DND-41 (cell line): ENCODE data around the gene IQCK.

Experiments
- ATAC-seq: fragments of 200-7000 bp; cut with Tn5 transposase; 3 replicates; pipeline ENCODE4 v1.9.1; 2021; ENCODE audit warnings: low read depth; ENCODE audit not compliant: insufficient read depth
- DNase-seq: peaks from one replicate; pipeline ENCODE4 v3.0.0-alpha.2; 2020
- H2AFZ ChIP-seq: 2 replicates; pipeline ENCODE4 v1.6.0; 2012; ENCODE audit warnings: low read depth, low read length
- H3K27ac ChIP-seq: 2 replicates; pipeline ENCODE4 v1.5.1; 2012; ENCODE audit warnings: low read length, inconsistent platforms
- H3K27me3 ChIP-seq: fragments of 200-600 bp; sonication (generic); 2 replicates; pipeline ENCODE4 v1.6.0; 2012; ENCODE audit warnings: low read length, mild to moderate bottlenecking, inconsistent platforms; ENCODE audit not compliant: insufficient read depth, poor library complexity
- H3K36me3 ChIP-seq: 2 replicates; pipeline ENCODE4 v1.5.1; 2012; ENCODE audit warnings: low read length, inconsistent platforms; ENCODE audit not compliant: insufficient read depth
- H3K4me1 ChIP-seq: 2 replicates; pipeline ENCODE4 v1.5.1; 2012; ENCODE audit warnings: mild to moderate bottlenecking, low read length; ENCODE audit not compliant: insufficient read depth
- H3K4me2 ChIP-seq: 2 replicates; pipeline ENCODE4 v1.6.0; 2012; ENCODE audit warnings: mild to moderate bottlenecking, moderate library complexity, low read length, inconsistent platforms; ENCODE audit not compliant: insufficient read depth
- H3K4me3 ChIP-seq, 2 experiments: fragments of 200-600 bp in 1 of 2; shearing (Covaris generic) in 1 of 2; 2 replicates each; pipeline ENCODE4 v1.5.1; 2012 to 2016; ENCODE audit warnings: inconsistent platforms in 2 of 2, low read length in 2 of 2, mild to moderate bottlenecking in 2 of 2, low read depth in 1 of 2, moderate library complexity in 1 of 2
- H3K79me2 ChIP-seq: 2 replicates; pipeline ENCODE4 v1.6.0; 2012; ENCODE audit warnings: low read length, inconsistent platforms; ENCODE audit not compliant: insufficient read depth
- H3K9ac ChIP-seq: 2 replicates; pipeline ENCODE4 v1.6.0; 2012; ENCODE audit warnings: low read depth, mild to moderate bottlenecking, inconsistent platforms, low read length, moderate library complexity
- H3K9me3 ChIP-seq: 2 replicates; pipeline ENCODE4 v1.5.1; 2012; ENCODE audit warnings: low read length, moderate library complexity, mild to moderate bottlenecking, inconsistent platforms; ENCODE audit not compliant: insufficient read depth, severe bottlenecking
- H4K20me1 ChIP-seq: 2 replicates; pipeline ENCODE4 v1.6.0; 2012; ENCODE audit warnings: low read length; ENCODE audit not compliant: insufficient read depth
- CTCF ChIP-seq: IDR thresholded peaks from 2 replicates; pipeline ENCODE4 v1.5.1; 2012; ENCODE audit warnings: borderline replicate concordance, low read length, moderate library complexity, mild to moderate bottlenecking; ENCODE audit not compliant: poor library complexity, severe bottlenecking; ENCODE audit errors: extremely low read depth
- EZH2 ChIP-seq: IDR thresholded peaks from 3 replicates; pipeline ENCODE4 v1.6.1; 2012; ENCODE audit warnings: borderline replicate concordance, low read depth, mild to moderate bottlenecking, moderate library complexity, low read length, inconsistent platforms; ENCODE audit not compliant: severe bottlenecking

The IQCK gene

GRCh38 chr16:19890901-19891300, 172.8 kb downstream of the IQCK start:
- no peaks in the 10 kb centered on the region for H3K27me3 ChIP-seq
- no peak for ATAC-seq
- H3K79me2 ChIP-seq = no peaks in the 10 kb centered on the region
- no peaks in the 10 kb centered on the region for H3K9me3 ChIP-seq
- no peaks in the 10 kb centered on the region for H4K20me1 ChIP-seq
- no peak overlapping the region for H3K4me2 ChIP-seq
- peaks cover 7% of the 10 kb centered on the region for H3K4me1 ChIP-seq
- H3K27ac ChIP-seq = no peak overlapping the region
- TF ChIP-seq CTCF = no peak
- TF ChIP-seq EZH2 = no peak
- no peak for DNase-seq
- no peaks in the 10 kb centered on the region for H3K36me3 ChIP-seq
- no peak overlapping the region for H2AFZ ChIP-seq
- H3K4me3 ChIP-seq = no peak overlapping the region
- no peak overlapping the region for H3K9ac ChIP-seq

GRCh38 chr16:19892902-19893301, 174.8 kb downstream of the IQCK start:
- no peak overlapping the region for H3K9ac ChIP-seq
- no peaks in the 10 kb centered on the region for H3K9me3 ChIP-seq
- H3K27me3 ChIP-seq = no peaks in the 10 kb centered on the region
- no peak for ATAC-seq
- no peaks in the 10 kb centered on the region for H3K4me1 ChIP-seq
- H3K27ac ChIP-seq = no peak overlapping the region
- no peaks in the 10 kb centered on the region for H4K20me1 ChIP-seq
- H3K79me2 ChIP-seq = no peaks in the 10 kb centered on the region
- no peak overlapping the region for H3K4me3 ChIP-seq
- no peak for TF ChIP-seq EZH2
- no peak overlapping the region for H2AFZ ChIP-seq
- no peak for DNase-seq
- no peaks in the 10 kb centered on the region for H3K36me3 ChIP-seq
- H3K4me2 ChIP-seq = no peak overlapping the region

GRCh38 chr16:19894586-19894985, 176.5 kb downstream of the IQCK start:
- H3K4me1 ChIP-seq = no peaks in the 10 kb centered on the region
- no peak overlapping the region for H2AFZ ChIP-seq
- no peaks in the 10 kb centered on the region; the same call in 1 of the 2 replicates for H4K20me1 ChIP-seq
- no peaks in the 10 kb centered on the region for H3K36me3 ChIP-seq
- DNase-seq (no peak), ATAC-seq (no peak)
- no peak for TF ChIP-seq CTCF
- TF ChIP-seq EZH2 = no peak
- H3K9me3 ChIP-seq = no peaks in the 10 kb centered on the region
- no peak overlapping the region for H3K9ac ChIP-seq
- H3K4me2 ChIP-seq = no peak overlapping the region
- H3K27me3 ChIP-seq = no peaks in the 10 kb centered on the region
- no peak overlapping the region for H3K27ac ChIP-seq
- H3K79me2 ChIP-seq = no peaks in the 10 kb centered on the region
- no peak overlapping the region for H3K4me3 ChIP-seq

GRCh38 chr16:19896951-19897350, 178.9 kb downstream of the IQCK start:
- no peaks in the 10 kb centered on the region for H3K27me3 ChIP-seq
- DNase-seq (no peak), ATAC-seq (no peak)
- H3K4me2 ChIP-seq = no peak overlapping the region
- no peaks in the 10 kb centered on the region for H3K36me3 ChIP-seq
- no peak overlapping the region for H3K9ac ChIP-seq
- no peaks in the 10 kb centered on the region for H3K9me3 ChIP-seq
- H3K27ac ChIP-seq = no peak overlapping the region
- no peaks in the 10 kb centered on the region for H3K4me1 ChIP-seq
- no peak for TF ChIP-seq CTCF
- no peak for TF ChIP-seq EZH2
- no peak overlapping the region for H3K4me3 ChIP-seq
- H2AFZ ChIP-seq = no peak overlapping the region
- no peaks in the 10 kb centered on the region for H3K79me2 ChIP-seq
- no peaks in the 10 kb centered on the region; the same call in 1 of the 2 replicates for H4K20me1 ChIP-seq
